H9 (cell line): ENCODE data around the gene FANCL. TPM values are rescaled to one million over a fixed set of nuclear protein-coding genes. Genes with fewer than 3 reads are reported as not detected.

Experiments used
- DNase-seq: peaks from one replicate; pipeline ENCODE4 v3.0.0-alpha.2; 2017
- H2AFZ ChIP-seq: one replicate; pipeline ENCODE4 v1.6.1; 2013; ENCODE audit warnings: mild to moderate bottlenecking, low read length, control low read depth, moderate library complexity
- H2AK5ac ChIP-seq: 2 replicates; pipeline ENCODE4 v1.6.1; 2013; ENCODE audit warnings: low read length, control low read depth, mixed read lengths; ENCODE audit not compliant: insufficient read length
- H2BK120ac ChIP-seq: one replicate; pipeline ENCODE4 v1.6.1; 2013; ENCODE audit warnings: low read depth, mild to moderate bottlenecking, low read length, control low read depth, inconsistent platforms; ENCODE audit not compliant: poor library complexity, severe bottlenecking
- H2BK12ac ChIP-seq: 2 replicates; pipeline ENCODE4 v1.6.1; 2013; ENCODE audit warnings: low read length, control low read depth, mixed read lengths, low read depth; ENCODE audit not compliant: insufficient read length
- H2BK15ac ChIP-seq: 2 replicates; pipeline ENCODE4 v1.6.1; 2013; ENCODE audit warnings: low read depth, low read length, control low read depth
- H2BK20ac ChIP-seq: one replicate; pipeline ENCODE4 v1.6.1; 2013; ENCODE audit warnings: low read depth, mild to moderate bottlenecking, low read length, control low read depth, inconsistent platforms; ENCODE audit not compliant: poor library complexity, severe bottlenecking
- H2BK5ac ChIP-seq: 2 replicates; pipeline ENCODE4 v1.6.1; 2013; ENCODE audit warnings: low read length, control low read depth, mixed read lengths; ENCODE audit not compliant: insufficient read length
- H3K14ac ChIP-seq: 2 replicates; pipeline ENCODE4 v1.6.1; 2013; ENCODE audit warnings: low read length, control low read depth; ENCODE audit not compliant: insufficient read depth
- H3K18ac ChIP-seq: 2 replicates; pipeline ENCODE4 v1.6.1; 2013; ENCODE audit warnings: low read depth, mild to moderate bottlenecking, mixed read lengths, low read length, control low read depth; ENCODE audit not compliant: insufficient read length
- H3K23ac ChIP-seq: 2 replicates; pipeline ENCODE4 v1.6.1; 2013; ENCODE audit warnings: low read length, control low read depth, mixed read lengths, low read depth; ENCODE audit not compliant: insufficient read length
- H3K23me2 ChIP-seq: 2 replicates; pipeline ENCODE4 v1.6.1; 2013; ENCODE audit warnings: low read depth, mild to moderate bottlenecking, mixed read lengths, low read length, control low read depth; ENCODE audit not compliant: insufficient read length, poor library complexity, severe bottlenecking
- H3K27ac ChIP-seq: 2 replicates; pipeline ENCODE4 v1.5.1; 2013; ENCODE audit warnings: low read length, control low read depth, mixed read lengths, low read depth; ENCODE audit not compliant: insufficient read length
- H3K27me3 ChIP-seq: 2 replicates; pipeline ENCODE4 v1.6.1; 2013; ENCODE audit warnings: low read length, control low read depth, inconsistent platforms; ENCODE audit not compliant: insufficient read depth
- H3K4ac ChIP-seq: 2 replicates; pipeline ENCODE4 v1.6.1; 2013; ENCODE audit warnings: low read depth, mild to moderate bottlenecking, control low read depth, inconsistent platforms, low read length, moderate library complexity
- H3K4me1 ChIP-seq: 2 replicates; pipeline ENCODE4 v1.6.1; 2013; ENCODE audit warnings: low read length, control low read depth, inconsistent platforms; ENCODE audit not compliant: insufficient read depth
- H3K4me2 ChIP-seq: 2 replicates; pipeline ENCODE4 v1.6.1; 2013; ENCODE audit warnings: low read length, control low read depth, mixed read lengths; ENCODE audit not compliant: insufficient read length, insufficient read depth
- H3K56ac ChIP-seq: 2 replicates; pipeline ENCODE4 v1.6.1; 2013; ENCODE audit warnings: low read depth, mild to moderate bottlenecking, mixed read lengths, low read length, control low read depth; ENCODE audit not compliant: insufficient read length
- H3K79me1 ChIP-seq: 2 replicates; pipeline ENCODE4 v1.6.1; 2013; ENCODE audit warnings: low read depth, mild to moderate bottlenecking, moderate library complexity, low read length, control low read depth, inconsistent platforms; ENCODE audit not compliant: insufficient read depth, poor library complexity, severe bottlenecking
- H3K79me2 ChIP-seq: 2 replicates; pipeline ENCODE4 v1.6.1; 2013; ENCODE audit warnings: low read length, control low read depth, inconsistent platforms; ENCODE audit not compliant: insufficient read depth
- H3K9ac ChIP-seq: 2 replicates; pipeline ENCODE4 v1.6.1; 2013; ENCODE audit warnings: low read length, control low read depth, mixed read lengths; ENCODE audit not compliant: insufficient read length; ENCODE audit errors: extremely low read depth
- H3K9me3 ChIP-seq: one replicate; pipeline ENCODE4 v1.6.1; 2013; ENCODE audit warnings: low read depth, low read length, inconsistent platforms; ENCODE audit not compliant: control insufficient read depth
- H3T11ph ChIP-seq: one replicate; pipeline ENCODE4 v1.6.1; 2013; ENCODE audit warnings: mild to moderate bottlenecking, low read length, control low read depth, inconsistent platforms
- H4K20me1 ChIP-seq: one replicate; pipeline ENCODE4 v1.6.1; 2013; ENCODE audit not compliant: control insufficient read depth, insufficient read length, insufficient read depth
- H4K5ac ChIP-seq: 2 replicates; pipeline ENCODE4 v1.6.1; 2013; ENCODE audit warnings: low read depth, mild to moderate bottlenecking, mixed read lengths, low read length, control low read depth; ENCODE audit not compliant: insufficient read length
- H4K8ac ChIP-seq: replicated peaks from 2 replicates; pipeline ENCODE4 v1.6.1; 2013; ENCODE audit warnings: low read length, control low read depth, mixed read lengths, low read depth; ENCODE audit not compliant: insufficient read length
- H4K91ac ChIP-seq: 2 replicates; pipeline ENCODE4 v1.6.1; 2013; ENCODE audit warnings: low read depth, mild to moderate bottlenecking, moderate library complexity, mixed read lengths, low read length, control low read depth; ENCODE audit not compliant: insufficient read length
- H3K27ac Mint-ChIP-seq, 3 experiments: 2 replicates in 2 of 3; 3 replicates in 1 of 3; pipeline ENCODE4 v1.8.0; 2020 to 2021; ENCODE audit warnings: mixed read lengths in 3 of 3, mild to moderate bottlenecking in 1 of 3, moderate library complexity in 1 of 3
- H3K27me3 Mint-ChIP-seq: 2 replicates; pipeline ENCODE4 v1.8.0; 2021; ENCODE audit warnings: low read depth, mild to moderate bottlenecking, moderate library complexity, mixed read lengths
- H3K36me3 Mint-ChIP-seq, 3 experiments: 2 replicates in 2 of 3; 3 replicates in 1 of 3; pipeline ENCODE4 v1.8.0; 2020 to 2021; ENCODE audit warnings: low read depth in 3 of 3, mixed read lengths in 3 of 3; ENCODE audit not compliant: insufficient read depth in 1 of 3
- H3K4me1 Mint-ChIP-seq, 2 experiments: 2 replicates each; pipeline ENCODE4 v1.8.0; 2020; ENCODE audit warnings: mixed read lengths in 2 of 2
- H3K4me3 Mint-ChIP-seq, 2 experiments: 2 replicates in 1 of 2; 3 replicates in 1 of 2; pipeline ENCODE4 v1.8.0; 2020 to 2021; ENCODE audit warnings: mild to moderate bottlenecking in 2 of 2, mixed read lengths in 2 of 2, moderate library complexity in 1 of 2
- H3K9me3 Mint-ChIP-seq, 2 experiments: 2 replicates in 1 of 2; 3 replicates in 1 of 2; pipeline ENCODE4 v1.8.0; 2020; ENCODE audit warnings: mild to moderate bottlenecking in 2 of 2, mixed read lengths in 2 of 2, moderate library complexity in 1 of 2
- total RNA-seq: library from RNA; stranded (reverse); gene quantifications from 2 replicates; pipeline ENCODE4 v1.2.1, GENCODE V29; 2021
- TF ChIP-seq, protein P1 (sequence below): fragments of 200-600 bp; sonication (generic); conservative IDR thresholded peaks from 3 replicates; pipeline ENCODE4 v1.8.0; 2021; ENCODE audit warnings: antibody characterized with exemption, mild to moderate bottlenecking

Gene FANCL
- total RNA-seq, 1 experiment from 2014 or later: 41.5 TPM

DNA sequence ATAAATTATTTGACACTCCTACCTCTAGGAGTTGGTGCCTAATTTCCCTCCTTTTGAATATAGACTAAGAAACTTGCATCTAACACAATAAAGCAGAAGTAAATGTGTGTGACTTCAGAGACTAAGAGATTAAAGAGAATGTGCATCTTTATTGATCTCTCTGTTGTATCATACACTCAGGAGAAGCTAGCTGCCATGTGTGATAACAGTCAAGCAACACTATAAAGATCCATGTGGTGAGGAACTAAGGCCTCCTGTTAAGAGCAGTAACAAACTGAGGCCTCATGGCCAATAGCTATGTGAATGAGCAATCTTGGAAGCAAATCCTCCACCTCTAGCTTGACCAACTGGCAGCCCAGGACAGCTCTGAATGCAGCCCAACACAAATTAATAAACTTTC is 3.4 kb downstream of the FANCL start:
- Mint-ChIP-seq H3K4me3 (peak overlapping the region; percentile 58 to 67), H3K4me1 (peaks cover 71 to 75% of the 10 kb centered on the region in 2 experiments), H3K27me3 (no peaks in the 10 kb centered on the region), H3K36me3 (peaks cover 0 to 13% (median 9%) of the 10 kb centered on the region in 3 experiments; a peak in 5 of 7 replicates), H3K9me3 (peaks cover 5 to 10% of the 10 kb centered on the region in 2 experiments), H3K27ac (peak overlapping the region; percentile 47 to 87 (median 78); a peak in 5 of 7 replicates)
- no peaks in the 10 kb centered on the region for H3K27me3 ChIP-seq
- no peak overlapping the region for H4K5ac ChIP-seq
- H2BK15ac ChIP-seq: no peak overlapping the region
- H4K20me1 ChIP-seq: no peaks in the 10 kb centered on the region
- H2BK12ac ChIP-seq: no peak overlapping the region
- no peak overlapping the region for H2BK120ac ChIP-seq
- TF ChIP-seq, protein P1, sequence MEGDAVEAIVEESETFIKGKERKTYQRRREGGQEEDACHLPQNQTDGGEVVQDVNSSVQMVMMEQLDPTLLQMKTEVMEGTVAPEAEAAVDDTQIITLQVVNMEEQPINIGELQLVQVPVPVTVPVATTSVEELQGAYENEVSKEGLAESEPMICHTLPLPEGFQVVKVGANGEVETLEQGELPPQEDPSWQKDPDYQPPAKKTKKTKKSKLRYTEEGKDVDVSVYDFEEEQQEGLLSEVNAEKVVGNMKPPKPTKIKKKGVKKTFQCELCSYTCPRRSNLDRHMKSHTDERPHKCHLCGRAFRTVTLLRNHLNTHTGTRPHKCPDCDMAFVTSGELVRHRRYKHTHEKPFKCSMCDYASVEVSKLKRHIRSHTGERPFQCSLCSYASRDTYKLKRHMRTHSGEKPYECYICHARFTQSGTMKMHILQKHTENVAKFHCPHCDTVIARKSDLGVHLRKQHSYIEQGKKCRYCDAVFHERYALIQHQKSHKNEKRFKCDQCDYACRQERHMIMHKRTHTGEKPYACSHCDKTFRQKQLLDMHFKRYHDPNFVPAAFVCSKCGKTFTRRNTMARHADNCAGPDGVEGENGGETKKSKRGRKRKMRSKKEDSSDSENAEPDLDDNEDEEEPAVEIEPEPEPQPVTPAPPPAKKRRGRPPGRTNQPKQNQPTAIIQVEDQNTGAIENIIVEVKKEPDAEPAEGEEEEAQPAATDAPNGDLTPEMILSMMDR: no peak
- H2BK5ac ChIP-seq: no peak overlapping the region
- no peak overlapping the region for H2AFZ ChIP-seq
- H3K18ac ChIP-seq: no peak overlapping the region
- H2AK5ac ChIP-seq: no peak overlapping the region
- no peak for DNase-seq
- peaks cover 5% of the 10 kb centered on the region; the same call in 1 of the 2 replicates for H3K4me1 ChIP-seq
- H4K8ac ChIP-seq: no peak overlapping the region
- H3K4me2 ChIP-seq: peak overlapping the region; percentile 47
- H3K27ac ChIP-seq: no peak overlapping the region
- no peak overlapping the region for H3K23ac ChIP-seq
- peaks cover 7% of the 10 kb centered on the region for H3K23me2 ChIP-seq
- H3T11ph ChIP-seq: no peak overlapping the region
- H3K9ac ChIP-seq: no peak overlapping the region
- no peaks in the 10 kb centered on the region for H3K79me1 ChIP-seq
- no peak overlapping the region for H3K14ac ChIP-seq
- H3K79me2 ChIP-seq: peaks cover 33% of the 10 kb centered on the region
- no peaks in the 10 kb centered on the region for H3K9me3 ChIP-seq
- H4K91ac ChIP-seq: no peak overlapping the region
- no peak overlapping the region for H3K56ac ChIP-seq
- H3K4ac ChIP-seq: no peak overlapping the region
- H2BK20ac ChIP-seq: no peak overlapping the region
